HepG2 (cell line): ENCODE measurements around the gene DTNB. TPM values are rescaled to one million over a fixed set of nuclear protein-coding genes. Genes with fewer than 3 reads are reported as not detected.
A peak's percentile ranks its signal among the peaks of the same experiment; 100 is the strongest.

Experiments used
- ARID4A ChIP-seq: sonication (generic); formaldehyde crosslinking; IDR thresholded peaks from 2 replicates; pipeline ENCODE4 v1.5.0; 2020; ENCODE audit warnings: mild to moderate bottlenecking, missing genetic modification reagents, borderline replicate concordance
- ATF2 ChIP-seq: sonication (generic); formaldehyde crosslinking; IDR thresholded peaks from 2 replicates; pipeline ENCODE4 v1.4.0; 2020; ENCODE audit warnings: missing genetic modification reagents
- BCL6 ChIP-seq: IDR thresholded peaks from 2 replicates; pipeline ENCODE4 v1.6.1; 2016; ENCODE audit warnings: missing genetic modification reagents, missing compliant biosample characterization
- ETV5 ChIP-seq: IDR thresholded peaks from 2 replicates; pipeline ENCODE4 v1.6.1; 2018; ENCODE audit warnings: missing biosample characterization, missing genetic modification reagents, inconsistent platforms, borderline replicate concordance
- FOSL2 ChIP-seq: sonication (generic); formaldehyde crosslinking; IDR thresholded peaks from 2 replicates; pipeline ENCODE4 v1.4.0; 2020; ENCODE audit warnings: missing genetic modification reagents
- FOXA1 ChIP-seq, 2 experiments: fragments of 450-650 bp in 1 of 2; sonication (generic) in 1 of 2; formaldehyde crosslinking in 1 of 2; IDR thresholded peaks; 2 replicates each; pipeline versions ENCODE4 v1.4.0 to v1.6.1; 2016 to 2020; ENCODE audit warnings: missing genetic modification reagents in 1 of 2
- FOXP1 ChIP-seq, 2 experiments: fragments of 450-650 bp in 1 of 2; IDR thresholded peaks; 2 replicates each; pipeline ENCODE4 v1.6.1; 2017 to 2018; ENCODE audit warnings: antibody characterized with exemption in 1 of 2
- NCOA1 ChIP-seq: sonication (generic); formaldehyde crosslinking; IDR thresholded peaks from 2 replicates; pipeline ENCODE4 v1.9.0; 2021; ENCODE audit warnings: missing genetic modification reagents
- NFYB ChIP-seq: sonication (generic); formaldehyde crosslinking; IDR thresholded peaks from 2 replicates; pipeline ENCODE4 v1.4.0; 2020; ENCODE audit warnings: missing genetic modification reagents
- NR2F1 ChIP-seq, 2 experiments: fragments of 450-650 bp in 1 of 2; formaldehyde crosslinking in 1 of 2; IDR thresholded peaks; 2 replicates each; pipeline versions ENCODE4 v1.5.0 to v1.6.1; 2016 to 2020; ENCODE audit warnings: mild to moderate bottlenecking in 1 of 2, missing compliant biosample characterization in 1 of 2, missing genetic modification reagents in 1 of 2, moderate library complexity in 1 of 2
- NR2F6 ChIP-seq, 2 experiments: IDR thresholded peaks; 2 replicates each; pipeline ENCODE4 v1.6.1; 2016; ENCODE audit warnings: antibody characterized with exemption in 1 of 2, mild to moderate bottlenecking in 1 of 2
- SRY ChIP-seq: sonication (generic); formaldehyde crosslinking; IDR thresholded peaks from 2 replicates; pipeline ENCODE4 v1.8.0; 2022; ENCODE audit warnings: mild to moderate bottlenecking, missing genetic modification reagents
- TP53 ChIP-seq: sonication (generic); formaldehyde crosslinking; conservative IDR thresholded peaks from 2 replicates; pipeline ENCODE4 v1.4.0; 2020; ENCODE audit warnings: missing genetic modification reagents
- TRIM24 ChIP-seq: sonication (generic); formaldehyde crosslinking; IDR thresholded peaks from 2 replicates; pipeline ENCODE4 v1.8.0; 2022; ENCODE audit warnings: mild to moderate bottlenecking, missing genetic modification reagents
- ZBED4 ChIP-seq: sonication (generic); formaldehyde crosslinking; IDR thresholded peaks from 2 replicates; pipeline ENCODE4 v1.4.0; 2020; ENCODE audit warnings: missing genetic modification reagents, borderline replicate concordance
- ZGPAT ChIP-seq: IDR thresholded peaks from 2 replicates; pipeline ENCODE4 v1.6.1; 2016; ENCODE audit warnings: mild to moderate bottlenecking
- ZNF660 ChIP-seq: sonication (generic); formaldehyde crosslinking; IDR thresholded peaks from 2 replicates; pipeline ENCODE4 v1.5.1; 2020; ENCODE audit warnings: mild to moderate bottlenecking, low read depth, missing genetic modification reagents, borderline replicate concordance
- polyA plus RNA-seq, 8 experiments: library from polyadenylated mRNA; depleted of rRNA in 3 of 8; stranded (reverse) in 7 of 8; unstranded in 1 of 8; fragments of >200 nt; fragmentation: Illumina TruSeq in 4 of 8; extraction: Trizol in 4 of 8; gene quantifications; 2 replicates each; pipeline versions ENCODE4 v1.2.1 to v1.2.3, GENCODE V29; 2011 to 2016; ENCODE audit warnings: low read depth in 4 of 8, missing spikeins in 1 of 8, mixed read lengths in 1 of 8; ENCODE audit not compliant: insufficient read depth in 1 of 8
- total RNA-seq, 5 experiments: library from RNA; depleted of rRNA; stranded (reverse); fragments of >200 nt; fragmentation: Illumina TruSeq; extraction: Trizol; gene quantifications; 2 replicates each; pipeline ENCODE4 v1.2.3, GENCODE V29; 2016; ENCODE audit warnings: low read depth in 1 of 5

DTNB gene
- total and polyA plus RNA-seq, 2 of the 13 experiments (the other 11 are each of a cell fraction or from before 2014, with no cell fraction given) = 14.4 to 23.9 TPM

- TF ChIP-seq ARID4A (CRISPR knock-in tag) (peak; percentile 14; the same call in 1 of the 2 replicates), FOXA1 (IDR thresholded peaks at IDR 0.05) (no peak), FOXA1 (CRISPR knock-in tag; IDR thresholded peaks at IDR 0.05) (peak; percentile 86), TRIM24 (CRISPR knock-in tag) (0 out of 2 replicates have a peak, but pooled peaks have one; percentile 43), NR2F6 (IDR thresholded peaks at IDR 0.05) (peak; percentile 66; the same call in 1 of the 2 replicates), NR2F6 (CRISPR knock-in tag; IDR thresholded peaks at IDR 0.05) (peak; percentile 79), TP53 (CRISPR knock-in tag) (no peak), ATF2 (CRISPR knock-in tag) (peak; percentile 44; the same call in 1 of the 2 replicates), NFYB (CRISPR knock-in tag) (0 out of 2 replicates have a peak, but pooled peaks have one; percentile 20), BCL6 (peak; percentile 67; the same call in 1 of the 2 replicates), ZBED4 (CRISPR knock-in tag) (peak; percentile 54; the same call in 1 of the 2 replicates), ETV5 (CRISPR knock-in tag) (peak; percentile 54; the same call in 1 of the 2 replicates), SRY (CRISPR knock-in tag) (no peak), FOXP1 (IDR thresholded peaks at IDR 0.05) (peak; percentile 72), FOXP1 (CRISPR knock-in tag; IDR thresholded peaks at IDR 0.05) (peak; percentile 79), ZGPAT (peak; percentile 42; the same call in 1 of the 2 replicates), FOSL2 (CRISPR knock-in tag) (peak; percentile 90), ZNF660 (no peak), NR2F1 (CRISPR knock-in tag; IDR thresholded peaks at IDR 0.05) (0 out of 4 replicates have a peak, but pooled peaks of 1 of the 2 experiments have one; percentile 35), NCOA1 (CRISPR knock-in tag) (peak; percentile 65; the same call in 1 of the 2 replicates)
Observed at GRCh38 chr2:25692737-25693445, 19.5 kb upstream of the DTNB start (continued).
